ENCODE results near the gene ATCAY. TPM values are rescaled to one million over a fixed set of nuclear protein-coding genes. Genes with fewer than 3 reads are reported as not detected.
"Not testable (repeated sequence)": the region's sequence is repeated elsewhere in the genome, so short reads cannot be mapped to it uniquely, and the experiment has no call there.

The ATCAY gene
- total RNA-seq, 2 donors from 2014 or later: not detected

GRCh38 chr19:3954107-3954506 lies 73.6 kb downstream of the ATCAY start:
- Mint-ChIP-seq H3K36me3 (no peaks in the 10 kb centered on the region), H3K27me3 (no peaks in the 10 kb centered on the region), H3K4me3 (no peak overlapping the region), H3K27ac (no peak overlapping the region), H3K9me3 (no peaks in the 10 kb centered on the region), H3K4me1 (ENCODE audit: low read depth in 2 of 2) (peaks cover 7 to 15% of the 10 kb centered on the region in 2 donors)
- ATAC-seq (no peak), DNase-seq (ENCODE audit: low spot score) (no peak)

GRCh38 chr19:3955276-3955675 lies 74.8 kb downstream of the ATCAY start:
- DNase-seq (ENCODE audit: low spot score); H3K27me3 Mint-ChIP-seq; H3K36me3 Mint-ChIP-seq; H3K4me3 Mint-ChIP-seq; ATAC-seq; H3K27ac Mint-ChIP-seq; H3K9me3 Mint-ChIP-seq: not testable (repeated sequence)
- H3K4me1 Mint-ChIP-seq (ENCODE audit: low read depth in 2 of 2): peaks cover 7 to 15% of the 10 kb centered on the region in 2 donors

GRCh38 chr19:3955688-3956087 lies 75.2 kb downstream of the ATCAY start:
- no peaks in the 10 kb centered on the region for H3K9me3 Mint-ChIP-seq
- H3K27ac Mint-ChIP-seq: no peak overlapping the region
- H3K4me1 Mint-ChIP-seq (ENCODE audit: low read depth in 2 of 2): peaks cover 7 to 15% of the 10 kb centered on the region in 2 donors
- no peak for DNase-seq (ENCODE audit: low spot score)
- ATAC-seq: no peak
- H3K36me3 Mint-ChIP-seq: no peaks in the 10 kb centered on the region
- H3K4me3 Mint-ChIP-seq: no peak overlapping the region
- H3K27me3 Mint-ChIP-seq: no peaks in the 10 kb centered on the region

- H3K27me3 Mint-ChIP-seq: no peaks in the 10 kb centered on the region
- ATAC-seq: peak in 1 of 2 donors; percentile 34
- H3K27ac Mint-ChIP-seq: no peak overlapping the region
- H3K9me3 Mint-ChIP-seq: no peaks in the 10 kb centered on the region
- DNase-seq (ENCODE audit: low spot score): no peak
- no peaks in the 10 kb centered on the region for H3K36me3 Mint-ChIP-seq
- no peak overlapping the region for H3K4me3 Mint-ChIP-seq
- H3K4me1 Mint-ChIP-seq (ENCODE audit: low read depth in 2 of 2): no peaks in the 10 kb centered on the region
Observed at GRCh38 chr19:3958836-3959765, 78.6 kb downstream of the ATCAY start.

- Mint-ChIP-seq H3K27me3 (no peaks in the 10 kb centered on the region), H3K4me3 (no peak overlapping the region), H3K27ac (no peak overlapping the region), H3K36me3 (no peaks in the 10 kb centered on the region), H3K4me1 (ENCODE audit: low read depth in 2 of 2) (no peaks in the 10 kb centered on the region), H3K9me3 (no peaks in the 10 kb centered on the region)
- DNase-seq (ENCODE audit: low spot score) (no peak), ATAC-seq (no peak)
Observed at GRCh38 chr19:3959766-3960131, 79.3 kb downstream of the ATCAY start.

- Mint-ChIP-seq H3K36me3 (no peaks in the 10 kb centered on the region), H3K27ac (no peak overlapping the region), H3K4me3 (no peak overlapping the region), H3K9me3 (no peaks in the 10 kb centered on the region), H3K27me3 (no peaks in the 10 kb centered on the region), H3K4me1 (ENCODE audit: low read depth in 2 of 2) (no peaks in the 10 kb centered on the region)
- ATAC-seq: no peak
- no peak for DNase-seq (ENCODE audit: low spot score)
Observed at GRCh38 chr19:3961007-3961406, 80.5 kb downstream of the ATCAY start.

GRCh38 chr19:3963458-3964255 lies 83.2 kb downstream of the ATCAY start:
- Mint-ChIP-seq H3K4me3 (no peak overlapping the region), H3K36me3 (no peaks in the 10 kb centered on the region), H3K27ac (no peak overlapping the region), H3K9me3 (no peaks in the 10 kb centered on the region), H3K27me3 (no peaks in the 10 kb centered on the region), H3K4me1 (ENCODE audit: low read depth in 2 of 2) (peaks cover 0 to 7% of the 10 kb centered on the region in 2 donors)
- peak in 1 of 2 donors; percentile 21 for ATAC-seq
- no peak for DNase-seq (ENCODE audit: low spot score)

- Mint-ChIP-seq H3K4me3 (no peak overlapping the region), H3K9me3 (no peaks in the 10 kb centered on the region), H3K27me3 (no peaks in the 10 kb centered on the region), H3K4me1 (ENCODE audit: low read depth in 2 of 2) (peaks cover 2 to 10% of the 10 kb centered on the region in 2 donors), H3K27ac (no peak overlapping the region), H3K36me3 (no peaks in the 10 kb centered on the region)
- ATAC-seq (peak in 1 of 2 donors; percentile 8), DNase-seq (ENCODE audit: low spot score) (no peak)
Observed at GRCh38 chr19:3964256-3965194, 84.0 kb downstream of the ATCAY start.

- H3K9me3 Mint-ChIP-seq: no peaks in the 10 kb centered on the region
- ATAC-seq: no peak
- H3K27ac Mint-ChIP-seq: peak overlapping the region in 1 of 2 donors; percentile 60
- peaks cover 4% of the 10 kb centered on the region for H3K36me3 Mint-ChIP-seq
- no peaks in the 10 kb centered on the region for H3K27me3 Mint-ChIP-seq
- DNase-seq (ENCODE audit: low spot score): no peak
- H3K4me3 Mint-ChIP-seq: no peak overlapping the region
- H3K4me1 Mint-ChIP-seq (ENCODE audit: low read depth in 2 of 2): peaks cover 13 to 25% of the 10 kb centered on the region in 2 donors
Observed at GRCh38 chr19:3966051-3967017, 85.8 kb downstream of the ATCAY start.

- H3K9me3 Mint-ChIP-seq; ATAC-seq; H3K36me3 Mint-ChIP-seq; DNase-seq (ENCODE audit: low spot score); H3K27ac Mint-ChIP-seq; H3K4me3 Mint-ChIP-seq; H3K27me3 Mint-ChIP-seq: not testable (repeated sequence)
- peaks cover 13 to 26% of the 10 kb centered on the region in 2 donors for H3K4me1 Mint-ChIP-seq (ENCODE audit: low read depth in 2 of 2)
Observed at GRCh38 chr19:3967983-3968382, 87.5 kb downstream of the ATCAY start.

- H3K36me3 Mint-ChIP-seq: peaks cover 4% of the 10 kb centered on the region
- no peak for ATAC-seq
- H3K27ac Mint-ChIP-seq: no peak overlapping the region
- no peaks in the 10 kb centered on the region for H3K9me3 Mint-ChIP-seq
- no peak for DNase-seq (ENCODE audit: low spot score)
- H3K4me1 Mint-ChIP-seq (ENCODE audit: low read depth in 2 of 2): peaks cover 13 to 26% of the 10 kb centered on the region in 2 donors
- H3K4me3 Mint-ChIP-seq: peak overlapping the region; percentile 97
- no peaks in the 10 kb centered on the region for H3K27me3 Mint-ChIP-seq
Observed at GRCh38 chr19:3968556-3969434, 88.3 kb downstream of the ATCAY start.

Measured in natural killer cell treated with Interleukin-12 subunit alpha and Interleukin-12 subunit beta and Interleukin-15 and Interleukin-18, amount 100 ng/mL, for 72 hours (primary cell).